ENCODE results near the gene MSTN.

GRCh38 chr2:190111166-190111565 lies 48.6 kb upstream of the MSTN start:
- TF ChIP-seq GATA2 (IDR thresholded peaks at IDR 0.05; ENCODE audit: low read depth, low read length) (no peak), GATA3 (IDR thresholded peaks at IDR 0.05; ENCODE audit: low read depth, low read length) (no peak)
